ENCODE data around the gene SPATA24. TPM values are rescaled to one million over a fixed set of nuclear protein-coding genes. Genes with fewer than 3 reads are reported as not detected.

Gene SPATA24
- total and polyA plus RNA-seq, 2 of the 13 experiments (the other 11 are each of a cell fraction or from before 2014, with no cell fraction given) = 6.0 to 11.1 TPM

GRCh38 chr5:139439013-139439903, 35.4 kb upstream of the SPATA24 start, which contains the start of gene DNAJC18 (continued):
- TF ChIP-seq ZNF513 (CRISPR knock-in tag; conservative IDR thresholded peaks at IDR 0.05) = no peak
- no peak for TF ChIP-seq ZBTB46 (CRISPR knock-in tag; IDR thresholded peaks at IDR 0.05; ENCODE audit: borderline replicate concordance)
- TF ChIP-seq XRCC5 (optimal IDR thresholded peaks at IDR 0.05; ENCODE audit: low read length) = peak; percentile 84
- no peak for TF ChIP-seq SMAD1 (CRISPR knock-in tag; IDR thresholded peaks at IDR 0.05; ENCODE audit: borderline replicate concordance, low read depth)
- TF ChIP-seq MEF2D (CRISPR knock-in tag; IDR thresholded peaks at IDR 0.05) = 0 out of 2 replicates have a peak, but pooled peaks have one; percentile 32
- TF ChIP-seq E2F5 (CRISPR knock-in tag; conservative IDR thresholded peaks at IDR 0.05) = no peak
- TF ChIP-seq SRSF9 (IDR thresholded peaks at IDR 0.05; ENCODE audit: borderline replicate concordance, insufficient read depth, low read depth, low read length, poor library complexity, severe bottlenecking) = no peak
- TF ChIP-seq HNF4G (IDR thresholded peaks at IDR 0.05; ENCODE audit: borderline replicate concordance, low read depth, low read length) = no peak
- TF ChIP-seq HNF4G (CRISPR knock-in tag; IDR thresholded peaks at IDR 0.05; ENCODE audit: borderline replicate concordance, low read depth) = no peak
- no peak for TF ChIP-seq NBN (conservative IDR thresholded peaks at IDR 0.05)
- peak; percentile 57; the same call in 1 of the 2 replicates for TF ChIP-seq ZNF292 (CRISPR knock-in tag; IDR thresholded peaks at IDR 0.05; ENCODE audit: borderline replicate concordance, low read depth)
- peak; percentile 49; the same call in 1 of the 2 replicates for TF ChIP-seq ZNF274 (CRISPR knock-in tag; IDR thresholded peaks at IDR 0.05)
- TF ChIP-seq SMC3 (IDR thresholded peaks at IDR 0.05; ENCODE audit: low read length) = no peak
- no peak for TF ChIP-seq MAZ (IDR thresholded peaks at IDR 0.05; ENCODE audit: borderline replicate concordance, low read depth, low read length)
- peak; percentile 73; the same call in 1 of the 2 replicates for TF ChIP-seq MAZ (CRISPR knock-in tag; IDR thresholded peaks at IDR 0.05; ENCODE audit: low read depth)
- TF ChIP-seq LBX2 (CRISPR knock-in tag; IDR thresholded peaks at IDR 0.05; ENCODE audit: borderline replicate concordance) = no peak
- no peak for TF ChIP-seq ZBTB8A (CRISPR knock-in tag; IDR thresholded peaks at IDR 0.05; ENCODE audit: borderline replicate concordance, low read depth)
- no peak for TF ChIP-seq ADNP (CRISPR knock-in tag; IDR thresholded peaks at IDR 0.05)
- peak; percentile 45; the same call in 1 of the 2 replicates for TF ChIP-seq MYC (CRISPR knock-in tag; IDR thresholded peaks at IDR 0.05; ENCODE audit: borderline replicate concordance)
- TF ChIP-seq ZNF766 (CRISPR knock-in tag; IDR thresholded peaks at IDR 0.05; ENCODE audit: borderline replicate concordance) = no peak
- peak; percentile 69; the same call in 1 of the 2 replicates for TF ChIP-seq ZNF138 (CRISPR knock-in tag; IDR thresholded peaks at IDR 0.05; ENCODE audit: low read depth)
- TF ChIP-seq ZNF382 (CRISPR knock-in tag; IDR thresholded peaks at IDR 0.05; ENCODE audit: borderline replicate concordance) = no peak
- TF ChIP-seq THAP7 (CRISPR knock-in tag; IDR thresholded peaks at IDR 0.05) = no peak
- no peak for TF ChIP-seq ZNF670 (CRISPR knock-in tag; IDR thresholded peaks at IDR 0.05; ENCODE audit: borderline replicate concordance)

Data from HepG2 (cell line).